HG03095 (cell line): ENCODE data around the gene SPC24.
"Not testable (repeated sequence)": the region's sequence is repeated elsewhere in the genome, so short reads cannot be mapped to it uniquely, and the experiment has no call there.

Experiments used
- ATAC-seq: cut with Tn5 transposase; IDR thresholded peaks from one replicate; pipeline ENCODE4 v1.9.1; 2021; ENCODE audit warnings: moderate library complexity; ENCODE audit not compliant: unreplicated experiment

Gene SPC24

GRCh38 chr19:11098327-11098726 is 57.3 kb downstream of the SPC24 start:
- no peak for ATAC-seq

- ATAC-seq = not testable (repeated sequence)
Measured at GRCh38 chr19:11097367-11097766, 58.2 kb downstream of the SPC24 start.

- no peak for ATAC-seq
Measured at GRCh38 chr19:11096210-11096841, 59.3 kb downstream of the SPC24 start.
